H9 (cell line): ENCODE data around the gene MAD1L1. TPM values are rescaled to one million over a fixed set of nuclear protein-coding genes. Genes with fewer than 3 reads are reported as not detected.

ENCODE experiments used
- DNase-seq: peaks from one replicate; pipeline ENCODE4 v3.0.0-alpha.2; 2017
- H2AFZ ChIP-seq: one replicate; pipeline ENCODE4 v1.6.1; 2013; ENCODE audit warnings: mild to moderate bottlenecking, low read length, control low read depth, moderate library complexity
- H2AK5ac ChIP-seq: 2 replicates; pipeline ENCODE4 v1.6.1; 2013; ENCODE audit warnings: low read length, control low read depth, mixed read lengths; ENCODE audit not compliant: insufficient read length
- H2BK120ac ChIP-seq: one replicate; pipeline ENCODE4 v1.6.1; 2013; ENCODE audit warnings: low read depth, mild to moderate bottlenecking, low read length, control low read depth, inconsistent platforms; ENCODE audit not compliant: poor library complexity, severe bottlenecking
- H2BK12ac ChIP-seq: 2 replicates; pipeline ENCODE4 v1.6.1; 2013; ENCODE audit warnings: low read length, control low read depth, mixed read lengths, low read depth; ENCODE audit not compliant: insufficient read length
- H2BK15ac ChIP-seq: 2 replicates; pipeline ENCODE4 v1.6.1; 2013; ENCODE audit warnings: low read depth, low read length, control low read depth
- H2BK20ac ChIP-seq: one replicate; pipeline ENCODE4 v1.6.1; 2013; ENCODE audit warnings: low read depth, mild to moderate bottlenecking, low read length, control low read depth, inconsistent platforms; ENCODE audit not compliant: poor library complexity, severe bottlenecking
- H2BK5ac ChIP-seq: 2 replicates; pipeline ENCODE4 v1.6.1; 2013; ENCODE audit warnings: low read length, control low read depth, mixed read lengths; ENCODE audit not compliant: insufficient read length
- H3K14ac ChIP-seq: 2 replicates; pipeline ENCODE4 v1.6.1; 2013; ENCODE audit warnings: low read length, control low read depth; ENCODE audit not compliant: insufficient read depth
- H3K18ac ChIP-seq: 2 replicates; pipeline ENCODE4 v1.6.1; 2013; ENCODE audit warnings: low read depth, mild to moderate bottlenecking, mixed read lengths, low read length, control low read depth; ENCODE audit not compliant: insufficient read length
- H3K23ac ChIP-seq: 2 replicates; pipeline ENCODE4 v1.6.1; 2013; ENCODE audit warnings: low read length, control low read depth, mixed read lengths, low read depth; ENCODE audit not compliant: insufficient read length
- H3K23me2 ChIP-seq: 2 replicates; pipeline ENCODE4 v1.6.1; 2013; ENCODE audit warnings: low read depth, mild to moderate bottlenecking, mixed read lengths, low read length, control low read depth; ENCODE audit not compliant: insufficient read length, poor library complexity, severe bottlenecking
- H3K27ac ChIP-seq: 2 replicates; pipeline ENCODE4 v1.5.1; 2013; ENCODE audit warnings: low read length, control low read depth, mixed read lengths, low read depth; ENCODE audit not compliant: insufficient read length
- H3K27me3 ChIP-seq: 2 replicates; pipeline ENCODE4 v1.6.1; 2013; ENCODE audit warnings: low read length, control low read depth, inconsistent platforms; ENCODE audit not compliant: insufficient read depth
- H3K4ac ChIP-seq: 2 replicates; pipeline ENCODE4 v1.6.1; 2013; ENCODE audit warnings: low read depth, mild to moderate bottlenecking, control low read depth, inconsistent platforms, low read length, moderate library complexity
- H3K4me1 ChIP-seq: 2 replicates; pipeline ENCODE4 v1.6.1; 2013; ENCODE audit warnings: low read length, control low read depth, inconsistent platforms; ENCODE audit not compliant: insufficient read depth
- H3K4me2 ChIP-seq: 2 replicates; pipeline ENCODE4 v1.6.1; 2013; ENCODE audit warnings: low read length, control low read depth, mixed read lengths; ENCODE audit not compliant: insufficient read length, insufficient read depth
- H3K56ac ChIP-seq: 2 replicates; pipeline ENCODE4 v1.6.1; 2013; ENCODE audit warnings: low read depth, mild to moderate bottlenecking, mixed read lengths, low read length, control low read depth; ENCODE audit not compliant: insufficient read length
- H3K79me1 ChIP-seq: 2 replicates; pipeline ENCODE4 v1.6.1; 2013; ENCODE audit warnings: low read depth, mild to moderate bottlenecking, moderate library complexity, low read length, control low read depth, inconsistent platforms; ENCODE audit not compliant: insufficient read depth, poor library complexity, severe bottlenecking
- H3K79me2 ChIP-seq: 2 replicates; pipeline ENCODE4 v1.6.1; 2013; ENCODE audit warnings: low read length, control low read depth, inconsistent platforms; ENCODE audit not compliant: insufficient read depth
- H3K9ac ChIP-seq: 2 replicates; pipeline ENCODE4 v1.6.1; 2013; ENCODE audit warnings: low read length, control low read depth, mixed read lengths; ENCODE audit not compliant: insufficient read length; ENCODE audit errors: extremely low read depth
- H3K9me3 ChIP-seq: one replicate; pipeline ENCODE4 v1.6.1; 2013; ENCODE audit warnings: low read depth, low read length, inconsistent platforms; ENCODE audit not compliant: control insufficient read depth
- H3T11ph ChIP-seq: one replicate; pipeline ENCODE4 v1.6.1; 2013; ENCODE audit warnings: mild to moderate bottlenecking, low read length, control low read depth, inconsistent platforms
- H4K20me1 ChIP-seq: one replicate; pipeline ENCODE4 v1.6.1; 2013; ENCODE audit not compliant: control insufficient read depth, insufficient read length, insufficient read depth
- H4K5ac ChIP-seq: 2 replicates; pipeline ENCODE4 v1.6.1; 2013; ENCODE audit warnings: low read depth, mild to moderate bottlenecking, mixed read lengths, low read length, control low read depth; ENCODE audit not compliant: insufficient read length
- H4K8ac ChIP-seq: replicated peaks from 2 replicates; pipeline ENCODE4 v1.6.1; 2013; ENCODE audit warnings: low read length, control low read depth, mixed read lengths, low read depth; ENCODE audit not compliant: insufficient read length
- H4K91ac ChIP-seq: 2 replicates; pipeline ENCODE4 v1.6.1; 2013; ENCODE audit warnings: low read depth, mild to moderate bottlenecking, moderate library complexity, mixed read lengths, low read length, control low read depth; ENCODE audit not compliant: insufficient read length
- H3K27ac Mint-ChIP-seq, 3 experiments: 2 replicates in 2 of 3; 3 replicates in 1 of 3; pipeline ENCODE4 v1.8.0; 2020 to 2021; ENCODE audit warnings: mixed read lengths in 3 of 3, mild to moderate bottlenecking in 1 of 3, moderate library complexity in 1 of 3
- H3K27me3 Mint-ChIP-seq: 2 replicates; pipeline ENCODE4 v1.8.0; 2021; ENCODE audit warnings: low read depth, mild to moderate bottlenecking, moderate library complexity, mixed read lengths
- H3K36me3 Mint-ChIP-seq, 3 experiments: 2 replicates in 2 of 3; 3 replicates in 1 of 3; pipeline ENCODE4 v1.8.0; 2020 to 2021; ENCODE audit warnings: low read depth in 3 of 3, mixed read lengths in 3 of 3; ENCODE audit not compliant: insufficient read depth in 1 of 3
- H3K4me1 Mint-ChIP-seq, 2 experiments: 2 replicates each; pipeline ENCODE4 v1.8.0; 2020; ENCODE audit warnings: mixed read lengths in 2 of 2
- H3K4me3 Mint-ChIP-seq, 2 experiments: 2 replicates in 1 of 2; 3 replicates in 1 of 2; pipeline ENCODE4 v1.8.0; 2020 to 2021; ENCODE audit warnings: mild to moderate bottlenecking in 2 of 2, mixed read lengths in 2 of 2, moderate library complexity in 1 of 2
- H3K9me3 Mint-ChIP-seq, 2 experiments: 2 replicates in 1 of 2; 3 replicates in 1 of 2; pipeline ENCODE4 v1.8.0; 2020; ENCODE audit warnings: mild to moderate bottlenecking in 2 of 2, mixed read lengths in 2 of 2, moderate library complexity in 1 of 2
- CTCF ChIP-seq: fragments of 200-600 bp; sonication (generic); conservative IDR thresholded peaks from 3 replicates; pipeline ENCODE4 v1.8.0; 2021; ENCODE audit warnings: antibody characterized with exemption, mild to moderate bottlenecking
- WGBS: extraction: QIAGEN DNeasy Blood & Tissue Kit; methylation state at CpG from one replicate; pipeline ENCODE4 v1.1.7; 2013; ENCODE audit warnings: missing lambda C conversion rate, low lambda C conversion rate, mixed read lengths; ENCODE audit not compliant: insufficient read length; ENCODE audit errors: extremely low coverage; 5-methylcytosine and 5-hydroxymethylcytosine counted together
- total RNA-seq: library from RNA; stranded (reverse); gene quantifications from 2 replicates; pipeline ENCODE4 v1.2.1, GENCODE V29; 2021

MAD1L1 gene
- total RNA-seq, 1 experiment from 2014 or later: 39.0 TPM

GRCh38 chr7:1912593-1913465 is 319.9 kb downstream of the MAD1L1 start:
- H3K9ac ChIP-seq: no peak overlapping the region
- H3K79me1 ChIP-seq: no peaks in the 10 kb centered on the region
- H2BK5ac ChIP-seq: no peak overlapping the region
- no peaks in the 10 kb centered on the region for H3K4me1 ChIP-seq
- WGBS: no CpG with 5 or more reads among the region's 41 CpGs
- no peaks in the 10 kb centered on the region for H3K27me3 ChIP-seq
- H4K8ac ChIP-seq: no peak overlapping the region
- H3K27ac Mint-ChIP-seq: peak overlapping the region; percentile 83 to 84 (median 84); a peak in 6 of 7 replicates
- peaks cover 3% of the 10 kb centered on the region in 2 experiments for H3K4me1 Mint-ChIP-seq
- no peak overlapping the region for H2BK15ac ChIP-seq
- no peaks in the 10 kb centered on the region for H3K23me2 ChIP-seq
- no peak overlapping the region for H4K91ac ChIP-seq
- no peaks in the 10 kb centered on the region for H3K36me3 Mint-ChIP-seq
- H2AK5ac ChIP-seq: no peak overlapping the region
- H3K23ac ChIP-seq: no peak overlapping the region
- no peaks in the 10 kb centered on the region for H3K27me3 Mint-ChIP-seq
- no peak overlapping the region; the same call in 1 of the 2 replicates for H3K14ac ChIP-seq
- no peaks in the 10 kb centered on the region for H3K9me3 Mint-ChIP-seq
- no peak overlapping the region for H2BK20ac ChIP-seq
- no peak overlapping the region for H3K27ac ChIP-seq
- H3K56ac ChIP-seq: no peak overlapping the region
- no peak for DNase-seq
- no peak overlapping the region for H3K18ac ChIP-seq
- H3K79me2 ChIP-seq: no peaks in the 10 kb centered on the region
- H3K9me3 ChIP-seq: no peaks in the 10 kb centered on the region
- no peak overlapping the region for H3K4me3 Mint-ChIP-seq
- H3K4me2 ChIP-seq: no peak overlapping the region
- H2AFZ ChIP-seq: no peak overlapping the region
- no peak overlapping the region for H4K5ac ChIP-seq
- H3T11ph ChIP-seq: no peak overlapping the region
- no peak overlapping the region for H2BK120ac ChIP-seq
- no peak overlapping the region for H3K4ac ChIP-seq
- no peak overlapping the region for H2BK12ac ChIP-seq
- H4K20me1 ChIP-seq: no peaks in the 10 kb centered on the region
- TF ChIP-seq CTCF: no peak
